Tibial artery (tissue), 4 donors: ENCODE results near the gene CAMTA1.

Experiments used
- DNase-seq, 2 donors: peaks; one replicate each; pipeline ENCODE4 v3.0.0-alpha.2; 2019
- H3K27ac ChIP-seq, 2 donors: fragments of 200-600 bp; sonication (generic) in 1 of 2; 1 replicate in 1 of 2; 2 replicates in 1 of 2; pipeline ENCODE4 v1.5.1; 2018 to 2019; ENCODE audit warnings: mild to moderate bottlenecking in 1 of 2
- H3K27me3 ChIP-seq, 2 donors: fragments of 200-600 bp; sonication (generic) in 1 of 2; one replicate each; pipeline versions ENCODE4 v1.5.1 to v1.6.0; 2016 to 2019
- H3K36me3 ChIP-seq, 3 donors: fragments of 200-600 bp; sonication (generic) in 2 of 3; one replicate each; pipeline ENCODE4 v1.5.1; 2016 to 2019; ENCODE audit warnings: mild to moderate bottlenecking in 2 of 3
- H3K4me1 ChIP-seq, 4 donors: fragments of 200-600 bp; sonication (generic) in 2 of 4; 1 replicate in 3 of 4; 2 replicates in 1 of 4; pipeline ENCODE4 v1.5.1; 2016 to 2019
- H3K4me3 ChIP-seq, 2 donors: fragments of 200-600 bp; sonication (generic) in 1 of 2; 1 replicate in 1 of 2; 2 replicates in 1 of 2; pipeline ENCODE4 v1.5.1; 2018 to 2019; ENCODE audit warnings: mild to moderate bottlenecking in 2 of 2
- H3K9me3 ChIP-seq, 3 donors: fragments of 200-600 bp; sonication (generic) in 1 of 3; one replicate each; pipeline ENCODE4 v1.5.1; 2016 to 2019
- intact Hi-C: fragments of 100-400 bp; cut with DNase I; formaldehyde crosslinking; loops from one replicate; pipeline ENCODE4 v1.15.0; 2023; ENCODE audit warnings: low total_unique reads
- TF ChIP-seq, protein P1 (sequence below), 2 experiments: fragments of 200-600 bp in 1 of 2; fragments of 450-650 bp in 1 of 2; IDR thresholded peaks; one replicate each; pipeline ENCODE4 v1.5.1; 2017 to 2019; ENCODE audit warnings: antibody characterized with exemption in 2 of 2, mild to moderate bottlenecking in 1 of 2, moderate library complexity in 1 of 2

The CAMTA1 gene

DNA sequence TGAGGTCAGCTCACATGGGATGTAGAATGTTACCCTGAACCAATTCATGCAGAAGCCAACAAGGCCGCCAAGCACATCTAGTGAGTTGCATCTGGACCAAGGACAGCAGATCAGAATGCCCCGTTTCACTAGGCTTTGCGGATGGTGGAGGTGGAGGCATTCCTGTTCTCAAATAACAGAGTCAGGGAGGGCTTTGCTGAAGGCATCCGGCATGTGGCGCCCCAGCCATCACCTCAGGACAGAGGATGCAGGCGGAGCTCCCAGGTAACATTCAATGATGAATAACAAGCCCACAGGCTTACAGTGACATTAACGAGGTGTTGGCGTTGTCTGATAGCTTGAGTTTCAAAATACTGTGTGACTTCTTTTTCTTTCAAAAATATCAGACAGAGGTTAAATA is 476.2 kb downstream of the CAMTA1 start:
- TF ChIP-seq, protein P1, sequence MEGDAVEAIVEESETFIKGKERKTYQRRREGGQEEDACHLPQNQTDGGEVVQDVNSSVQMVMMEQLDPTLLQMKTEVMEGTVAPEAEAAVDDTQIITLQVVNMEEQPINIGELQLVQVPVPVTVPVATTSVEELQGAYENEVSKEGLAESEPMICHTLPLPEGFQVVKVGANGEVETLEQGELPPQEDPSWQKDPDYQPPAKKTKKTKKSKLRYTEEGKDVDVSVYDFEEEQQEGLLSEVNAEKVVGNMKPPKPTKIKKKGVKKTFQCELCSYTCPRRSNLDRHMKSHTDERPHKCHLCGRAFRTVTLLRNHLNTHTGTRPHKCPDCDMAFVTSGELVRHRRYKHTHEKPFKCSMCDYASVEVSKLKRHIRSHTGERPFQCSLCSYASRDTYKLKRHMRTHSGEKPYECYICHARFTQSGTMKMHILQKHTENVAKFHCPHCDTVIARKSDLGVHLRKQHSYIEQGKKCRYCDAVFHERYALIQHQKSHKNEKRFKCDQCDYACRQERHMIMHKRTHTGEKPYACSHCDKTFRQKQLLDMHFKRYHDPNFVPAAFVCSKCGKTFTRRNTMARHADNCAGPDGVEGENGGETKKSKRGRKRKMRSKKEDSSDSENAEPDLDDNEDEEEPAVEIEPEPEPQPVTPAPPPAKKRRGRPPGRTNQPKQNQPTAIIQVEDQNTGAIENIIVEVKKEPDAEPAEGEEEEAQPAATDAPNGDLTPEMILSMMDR (IDR thresholded peaks at IDR 0.05) = no peak
- Histone ChIP-seq H3K27ac (no peak overlapping the region), H3K4me1 (no peaks in the 10 kb centered on the region), H3K36me3 (no peaks in the 10 kb centered on the region), H3K27me3 (peaks cover 0 to 33% of the 10 kb centered on the region in 2 donors), H3K9me3 (no peaks in the 10 kb centered on the region), H3K4me3 (no peak overlapping the region)
- DNase-seq = no peak
- intact Hi-C loops = no loop called here

DNA sequence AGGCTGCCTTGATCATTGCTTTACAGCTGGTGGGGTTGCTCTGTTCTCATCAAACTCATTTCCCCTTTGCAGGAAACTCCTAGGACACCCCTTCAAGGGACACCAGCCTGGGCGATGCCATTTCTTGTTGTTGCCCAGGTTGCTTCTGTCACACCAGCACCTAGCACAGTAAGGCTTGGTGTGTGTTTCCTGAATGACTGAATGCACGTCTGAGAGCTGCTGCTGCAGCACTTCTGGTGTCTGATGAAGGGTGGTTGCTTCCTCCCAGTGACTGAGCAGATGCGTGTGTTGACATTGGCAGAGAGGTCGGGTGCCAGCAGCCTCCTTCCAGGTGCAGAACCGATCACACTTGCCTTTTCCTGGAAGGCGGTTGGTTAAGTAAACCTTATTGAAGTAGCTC is 477.4 kb downstream of the CAMTA1 start:
- Histone ChIP-seq H3K36me3 (no peaks in the 10 kb centered on the region), H3K4me1 (no peaks in the 10 kb centered on the region), H3K27me3 (peaks cover 0 to 37% of the 10 kb centered on the region in 2 donors), H3K9me3 (no peaks in the 10 kb centered on the region), H3K27ac (no peak overlapping the region), H3K4me3 (no peak overlapping the region)
- TF ChIP-seq, protein P1 (IDR thresholded peaks at IDR 0.05) = no peak
- no peak for DNase-seq
- intact Hi-C loops = no loop called here

DNA sequence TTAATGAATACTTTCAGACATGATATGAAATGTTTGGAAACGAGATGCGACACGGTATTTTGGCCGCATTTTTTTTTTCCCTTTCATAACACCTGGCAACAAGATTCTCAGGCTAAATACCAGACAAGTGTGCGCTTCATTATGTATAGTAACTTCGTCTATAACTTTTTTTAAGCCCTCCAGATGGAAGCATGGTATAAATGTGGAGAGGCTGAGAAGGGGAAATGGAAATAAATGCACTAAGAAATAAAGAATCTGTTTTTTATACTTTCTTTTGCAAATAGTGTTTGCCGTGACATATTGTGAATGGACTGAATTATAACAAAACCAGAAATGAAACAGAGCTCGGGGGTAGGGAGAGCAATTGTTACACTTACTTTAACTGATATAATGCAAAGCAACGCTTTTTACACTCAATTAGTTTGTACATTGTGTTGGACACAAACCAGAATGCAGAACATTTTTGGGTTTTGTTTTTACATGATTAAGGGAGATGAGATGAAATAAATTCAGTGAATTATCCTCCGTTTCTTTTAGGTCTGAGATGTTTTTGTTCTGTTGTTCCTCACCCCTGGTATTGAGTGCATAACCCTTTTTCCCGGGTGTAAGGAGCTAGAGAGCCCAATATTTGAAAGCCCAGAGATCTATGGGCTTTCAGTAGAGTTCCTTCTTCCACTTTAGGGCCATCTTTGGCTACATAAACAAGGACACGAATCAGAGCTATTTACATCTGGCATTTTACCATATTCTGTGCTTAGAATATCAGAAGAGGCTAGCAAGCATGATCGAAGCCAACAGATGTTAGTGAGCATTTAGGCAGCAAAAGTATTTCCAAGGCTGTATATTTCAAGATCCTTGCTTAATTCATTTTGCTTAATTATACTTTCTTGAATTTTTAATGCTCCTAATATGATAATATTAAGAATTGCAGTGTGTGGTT is 478.0 kb downstream of the CAMTA1 start:
- TF ChIP-seq, protein P1 (IDR thresholded peaks at IDR 0.05) = no peak
- H3K4me3 ChIP-seq = no peak overlapping the region
- intact Hi-C loops = no loop called here
- H3K4me1 ChIP-seq = no peaks in the 10 kb centered on the region
- H3K36me3 ChIP-seq = no peaks in the 10 kb centered on the region
- no peak for DNase-seq
- H3K9me3 ChIP-seq = no peaks in the 10 kb centered on the region
- H3K27me3 ChIP-seq = peaks cover 0 to 37% of the 10 kb centered on the region in 2 donors
- no peak overlapping the region for H3K27ac ChIP-seq

DNA sequence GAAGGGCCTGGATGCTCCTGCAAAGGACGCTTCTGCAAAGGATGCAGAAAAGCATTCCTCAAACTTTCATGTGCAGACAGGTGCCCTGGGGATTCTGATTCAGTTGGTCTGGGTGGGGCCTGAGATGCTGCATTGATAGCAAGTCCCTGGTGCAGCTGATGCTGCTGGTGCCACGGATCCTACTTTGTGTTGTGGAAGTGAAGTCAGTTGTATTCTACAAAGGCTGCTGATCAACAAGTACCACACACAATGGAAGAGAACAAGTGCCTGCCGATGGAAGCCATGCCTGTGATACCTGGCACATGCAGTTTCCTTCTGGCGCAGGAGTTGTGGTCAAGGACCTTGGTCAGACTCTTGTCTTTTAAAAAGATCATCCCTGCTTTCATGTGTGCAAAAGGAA is 478.8 kb downstream of the CAMTA1 start:
- Histone ChIP-seq H3K27ac (no peak overlapping the region), H3K27me3 (peaks cover 0 to 37% of the 10 kb centered on the region in 2 donors), H3K4me3 (no peak overlapping the region), H3K4me1 (no peaks in the 10 kb centered on the region), H3K36me3 (no peaks in the 10 kb centered on the region), H3K9me3 (peaks cover 0 to 6% (median 5%) of the 10 kb centered on the region in 3 donors)
- DNase-seq = no peak
- TF ChIP-seq, protein P1 (IDR thresholded peaks at IDR 0.05) = no peak
- intact Hi-C loops = no loop called here

DNA sequence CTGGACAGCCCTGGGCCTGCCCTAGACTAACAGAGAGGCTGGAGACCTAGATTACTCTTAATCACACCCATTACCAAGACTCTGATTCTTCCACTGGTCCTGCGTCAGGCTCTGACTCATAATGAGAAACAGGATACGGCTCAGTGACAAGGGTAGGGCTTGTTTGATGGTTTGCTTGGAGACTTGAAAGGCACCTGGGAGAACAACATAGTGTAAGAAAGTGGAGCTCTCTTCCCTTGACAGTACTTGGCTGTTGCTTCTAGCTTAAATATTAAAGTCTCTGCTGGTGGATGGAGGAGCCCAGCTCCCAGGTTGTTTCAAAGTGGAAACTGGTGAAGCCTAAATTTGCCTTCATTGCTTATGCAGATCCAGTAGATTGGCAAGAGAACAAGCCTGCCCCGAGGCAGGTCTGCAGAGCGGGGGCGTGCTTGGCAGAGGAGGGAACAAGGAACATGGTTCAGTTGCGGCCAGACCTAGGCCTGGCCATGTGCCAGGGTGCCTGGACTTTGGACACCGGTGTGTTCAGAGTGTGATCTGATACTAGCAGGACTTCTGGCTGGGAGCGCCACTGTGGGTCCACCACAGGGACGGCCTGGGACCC is 480.6 kb downstream of the CAMTA1 start:
- no peak for DNase-seq

More for the DNA sequence above, 480.6 kb downstream of the CAMTA1 start:
- Histone ChIP-seq H3K4me3 (no peak overlapping the region), H3K27me3 (peaks cover 0 to 37% of the 10 kb centered on the region in 2 donors), H3K36me3 (no peaks in the 10 kb centered on the region), H3K27ac (no peak overlapping the region), H3K9me3 (peaks cover 0 to 14% (median 12%) of the 10 kb centered on the region in 3 donors), H3K4me1 (no peaks in the 10 kb centered on the region)
- TF ChIP-seq, protein P1 (IDR thresholded peaks at IDR 0.05) = no peak
- intact Hi-C loops = no loop called here
